ENCODE results near the gene HSFX2. TPM values are rescaled to one million over a fixed set of nuclear protein-coding genes. Genes with fewer than 3 reads are reported as not detected.

The HSFX2 gene
- total and polyA plus RNA-seq, 9 of the 15 experiments (the other 6 are each of a cell fraction or from before 2014, with no cell fraction given): 0.10 to 0.18 (median 0.11) TPM; not detected in 6

DNA sequence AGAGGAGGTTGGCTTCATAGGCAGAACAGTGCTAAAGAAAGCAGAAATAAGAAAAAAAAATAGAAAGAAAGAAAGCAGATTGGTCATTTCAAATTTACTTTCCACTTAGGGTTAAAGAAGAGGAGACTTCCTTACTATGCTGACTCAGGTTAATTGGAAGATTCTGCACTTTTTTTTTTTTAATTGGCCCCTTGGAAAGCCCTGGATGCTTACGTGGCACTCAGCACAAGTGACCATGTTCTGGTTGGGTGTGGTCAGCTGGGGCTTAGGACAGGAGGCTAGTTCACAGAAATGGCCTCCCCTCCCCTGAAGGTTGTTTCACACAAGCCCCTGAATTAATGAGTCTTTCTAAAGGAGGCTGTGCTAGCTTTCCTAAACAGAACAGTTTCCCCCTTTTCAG lies 22.4 kb downstream of the HSFX2 start (continued):
- TF ChIP-seq C11orf30 (IDR thresholded peaks at IDR 0.05; ENCODE audit: low read depth): peak; percentile 88
- TF ChIP-seq NFRKB (IDR thresholded peaks at IDR 0.05; ENCODE audit: low read depth): 0 out of 2 replicates have a peak, but pooled peaks have one; percentile 31

DNA sequence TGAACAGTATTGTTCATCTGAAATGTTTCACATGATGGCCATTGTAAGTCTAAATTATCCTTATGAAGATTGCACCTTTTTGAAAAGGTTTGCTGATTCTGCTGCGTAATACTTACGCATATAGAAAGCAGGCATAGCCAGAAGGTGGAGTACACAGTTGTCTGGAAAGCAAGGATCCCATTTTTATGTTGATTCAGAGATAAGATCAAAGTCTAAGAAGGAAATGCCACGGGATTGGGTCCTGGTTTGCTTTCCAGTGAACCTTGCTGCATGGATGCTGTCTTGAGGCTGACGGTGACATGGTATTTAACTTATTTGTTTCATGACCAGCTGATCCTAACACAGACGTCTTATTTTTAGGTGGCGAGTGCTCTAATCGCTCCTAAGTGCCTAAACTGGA lies 23.3 kb downstream of the HSFX2 start:
- no peak overlapping the region for H3K4me2 ChIP-seq (ENCODE audit: insufficient read depth, low read length)
- no peak for ATAC-seq
- no peaks in the 10 kb centered on the region for H3K9me3 ChIP-seq (replicated peaks; ENCODE audit: control insufficient read depth, insufficient read depth, low read depth, low read length)
- POLR2A ChIA-PET: no interaction called here
- BruUV-seq (replicated peaks): no TSS peak
- peaks cover 0 to 3% of the 10 kb centered on the region in 2 experiments; a peak in 2 of 5 replicates for H3K4me1 ChIP-seq (replicated peaks in 1 of 2; ENCODE audit: control insufficient read depth in 2 of 2, insufficient read depth in 2 of 2, low read length in 2 of 2)
- intact Hi-C loops (cut with micrococcal nuclease) (no loop called here), in situ Hi-C loops (cut with MboI) (loop anchor here (10.0 kb wide), 1 partner anchor 57 kb away; no protein-coding TSS in a partner anchor)
- no peaks in the 10 kb centered on the region for H3K79me2 ChIP-seq (ENCODE audit: control insufficient read depth, insufficient read depth, low read length)
- FAIRE-seq: no peak
- H2AFZ ChIP-seq (ENCODE audit: low read depth, low read length): peak overlapping the region; percentile 51; the same call in 1 of the 2 replicates
- H3K27me3 ChIP-seq (ENCODE audit: control insufficient read depth in 2 of 2, insufficient read depth in 2 of 2, low read length in 2 of 2): 0 out of 5 replicates have a peak, but pooled peaks cover 0 to 4% of the 10 kb centered on the region in 2 experiments
- TF ChIP-seq JUND (IDR thresholded peaks at IDR 0.05; ENCODE audit: borderline replicate concordance, low read depth, low read length): no peak
- TF ChIP-seq JUND (tag; IDR thresholded peaks at IDR 0.05; ENCODE audit: borderline replicate concordance, low read depth, low read length): no peak
- no peak for TF ChIP-seq CAMTA2 (CRISPR knock-in tag; conservative IDR thresholded peaks at IDR 0.05)
- no peak for TF ChIP-seq NR0B1 (IDR thresholded peaks at IDR 0.05; ENCODE audit: partially characterized antibody)
- TF ChIP-seq, protein P1, sequence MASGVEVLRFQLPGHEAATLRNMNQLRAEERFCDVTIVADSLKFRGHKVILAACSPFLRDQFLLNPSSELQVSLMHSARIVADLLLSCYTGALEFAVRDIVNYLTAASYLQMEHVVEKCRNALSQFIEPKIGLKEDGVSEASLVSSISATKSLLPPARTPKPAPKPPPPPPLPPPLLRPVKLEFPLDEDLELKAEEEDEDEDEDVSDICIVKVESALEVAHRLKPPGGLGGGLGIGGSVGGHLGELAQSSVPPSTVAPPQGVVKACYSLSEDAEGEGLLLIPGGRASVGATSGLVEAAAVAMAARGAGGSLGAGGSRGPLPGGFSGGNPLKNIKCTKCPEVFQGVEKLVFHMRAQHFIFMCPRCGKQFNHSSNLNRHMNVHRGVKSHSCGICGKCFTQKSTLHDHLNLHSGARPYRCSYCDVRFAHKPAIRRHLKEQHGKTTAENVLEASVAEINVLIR (CRISPR knock-in tag; IDR thresholded peaks at IDR 0.05): no peak
- no peak for TF ChIP-seq FOXJ2 (tag; IDR thresholded peaks at IDR 0.05)
- no peak for TF ChIP-seq ZNF212 (CRISPR knock-in tag; IDR thresholded peaks at IDR 0.05)
- TF ChIP-seq ZNF146 (CRISPR knock-in tag; IDR thresholded peaks at IDR 0.05; ENCODE audit: unreplicated experiment): no peak
- no peak for TF ChIP-seq KAT8 (IDR thresholded peaks at IDR 0.05; ENCODE audit: low read depth)
- WGBS (ENCODE audit: insufficient coverage, low coverage, missing lambda C conversion rate): 48% methylated on average over 7 of the region's 7 CpGs
- H3K36me3 ChIP-seq (ENCODE audit: control insufficient read depth, insufficient read depth, low read length): no peaks in the 10 kb centered on the region
- no peaks in the 10 kb centered on the region for H3K9me1 ChIP-seq (ENCODE audit: control insufficient read depth, insufficient read depth, low read length)
- H3K27ac ChIP-seq (ENCODE audit: extremely low read depth, low read depth, low read length): no peak overlapping the region
- DNase-seq (ENCODE audit: extremely low read depth in 1 of 4, low spot score in 3 of 4): peak in 1 of 4 experiments; percentile 1
- H4K20me1 ChIP-seq (replicated peaks; ENCODE audit: control insufficient read depth, insufficient read depth, low read length): no peaks in the 10 kb centered on the region
- no peak overlapping the region for H3K9ac ChIP-seq (ENCODE audit: insufficient read depth in 1 of 2, low read depth in 2 of 2, low read length in 2 of 2)
- CTCF ChIA-PET (ENCODE audit: low intra/inter-chr PET ratio): no interaction called here
- H3K4me3 ChIP-seq: no peak overlapping the region
